HepG2 (cell line): Measurements from ENCODE around the gene NFXL1. TPM values are rescaled to one million over a fixed set of nuclear protein-coding genes. Genes with fewer than 3 reads are reported as not detected.

Experiments
- AKAP8 ChIP-seq: sonication (generic); formaldehyde crosslinking; IDR thresholded peaks from 2 replicates; pipeline ENCODE4 v1.5.1; 2020; ENCODE audit warnings: mild to moderate bottlenecking, missing genetic modification reagents
- HNRNPLL ChIP-seq: fragments of 200-400 bp; formaldehyde crosslinking; IDR thresholded peaks from 2 replicates; pipeline ENCODE4 v1.6.1; 2017; ENCODE audit warnings: mild to moderate bottlenecking, low read depth, low read length; ENCODE audit not compliant: poor library complexity, severe bottlenecking
- MEIS1 ChIP-seq: sonication (generic); formaldehyde crosslinking; IDR thresholded peaks from 2 replicates; pipeline ENCODE4 v1.9.0; 2021; ENCODE audit warnings: mild to moderate bottlenecking, missing genetic modification reagents, moderate library complexity, borderline replicate concordance
- MLXIP ChIP-seq: sonication (generic); formaldehyde crosslinking; IDR thresholded peaks from 2 replicates; pipeline ENCODE4 v1.9.0; 2021; ENCODE audit warnings: missing genetic modification reagents, borderline replicate concordance
- MXD4 ChIP-seq: IDR thresholded peaks from 2 replicates; pipeline ENCODE4 v1.6.1; 2016; ENCODE audit warnings: mild to moderate bottlenecking, missing biosample characterization, missing genetic modification reagents
- MXI1 ChIP-seq: IDR thresholded peaks from 3 replicates; pipeline ENCODE4 v1.6.1; 2012; ENCODE audit warnings: low read depth, low read length, inconsistent platforms, borderline replicate concordance
- NAIF1 ChIP-seq: sonication (generic); formaldehyde crosslinking; IDR thresholded peaks from 2 replicates; pipeline ENCODE4 v1.5.0; 2020; ENCODE audit warnings: mild to moderate bottlenecking, missing genetic modification reagents, borderline replicate concordance
- NR0B2 ChIP-seq: sonication (generic); formaldehyde crosslinking; IDR thresholded peaks from 2 replicates; pipeline ENCODE4 v1.4.0; 2020; ENCODE audit warnings: mild to moderate bottlenecking, missing genetic modification reagents
- PLSCR1 ChIP-seq: sonication (generic); formaldehyde crosslinking; IDR thresholded peaks from 2 replicates; pipeline ENCODE4 v1.5.0; 2020; ENCODE audit warnings: missing genetic modification reagents, mild to moderate bottlenecking, borderline replicate concordance
- RNF219 ChIP-seq: sonication (generic); formaldehyde crosslinking; IDR thresholded peaks from 2 replicates; pipeline ENCODE4 v1.5.0; 2020; ENCODE audit warnings: mild to moderate bottlenecking, missing genetic modification reagents
- SRSF1 ChIP-seq: fragments of 200-400 bp; formaldehyde crosslinking; optimal IDR thresholded peaks from 2 replicates; pipeline ENCODE3; 2017; ENCODE audit warnings: mild to moderate bottlenecking, low read depth, low read length, moderate library complexity
- ZBTB42 ChIP-seq: sonication (generic); formaldehyde crosslinking; IDR thresholded peaks from 2 replicates; pipeline ENCODE4 v1.5.0; 2020; ENCODE audit warnings: mild to moderate bottlenecking, missing genetic modification reagents
- ZNF589 ChIP-seq: sonication (generic); formaldehyde crosslinking; conservative IDR thresholded peaks from 2 replicates; pipeline ENCODE4 v1.8.0; 2022; ENCODE audit warnings: mild to moderate bottlenecking, moderate library complexity, missing genetic modification reagents
- ZNF713 ChIP-seq: sonication (generic); formaldehyde crosslinking; IDR thresholded peaks from 2 replicates; pipeline ENCODE4 v1.4.0; 2020; ENCODE audit warnings: mild to moderate bottlenecking, missing genetic modification reagents
- ZNF782 ChIP-seq: sonication (generic); formaldehyde crosslinking; IDR thresholded peaks from 2 replicates; pipeline ENCODE4 v1.4.0; 2020; ENCODE audit warnings: missing genetic modification reagents, mild to moderate bottlenecking, borderline replicate concordance
- polyA plus RNA-seq, 8 experiments: library from polyadenylated mRNA; depleted of rRNA in 3 of 8; stranded (reverse) in 7 of 8; unstranded in 1 of 8; fragments of >200 nt; fragmentation: Illumina TruSeq in 4 of 8; extraction: Trizol in 4 of 8; gene quantifications; 2 replicates each; pipeline versions ENCODE4 v1.2.1 to v1.2.3, GENCODE V29; 2011 to 2016; ENCODE audit warnings: low read depth in 4 of 8, missing spikeins in 1 of 8, mixed read lengths in 1 of 8; ENCODE audit not compliant: insufficient read depth in 1 of 8
- total RNA-seq, 5 experiments: library from RNA; depleted of rRNA; stranded (reverse); fragments of >200 nt; fragmentation: Illumina TruSeq; extraction: Trizol; gene quantifications; 2 replicates each; pipeline ENCODE4 v1.2.3, GENCODE V29; 2016; ENCODE audit warnings: low read depth in 1 of 5

Gene NFXL1
- total and polyA plus RNA-seq, 2 of the 13 experiments (the other 11 are each of a cell fraction or from before 2014, with no cell fraction given), result 12.0 to 18.6 TPM

- TF ChIP-seq MXI1, result no peak
- no peak for TF ChIP-seq ZNF589 (CRISPR knock-in tag)
- peak; percentile 27; the same call in 1 of the 2 replicates for TF ChIP-seq ZNF782
- no peak for TF ChIP-seq SRSF1
- no peak for TF ChIP-seq PLSCR1 (CRISPR knock-in tag)
- no peak for TF ChIP-seq MXD4 (CRISPR knock-in tag)
- no peak for TF ChIP-seq NAIF1 (CRISPR knock-in tag)
- TF ChIP-seq NR0B2 (CRISPR knock-in tag), result no peak
- peak; percentile 88 for TF ChIP-seq HNRNPLL
- TF ChIP-seq RNF219, result no peak
- TF ChIP-seq AKAP8 (CRISPR knock-in tag), result no peak
- 0 out of 2 replicates have a peak, but pooled peaks have one; percentile 23 for TF ChIP-seq MEIS1 (CRISPR knock-in tag)
- no peak for TF ChIP-seq MLXIP
- TF ChIP-seq ZNF713 (CRISPR knock-in tag), result no peak
- no peak for TF ChIP-seq ZBTB42
These were observed 77.1 kb downstream of the NFXL1 start (continued) for GRCh38 chr4:47837094-47837907.
